Loucy (cell line): ENCODE data around the gene HTR2A.
A peak's percentile ranks its signal among the peaks of the same experiment; 100 is the strongest.

Experiments used
- H2AFZ ChIP-seq: fragments of 200-600 bp; sonication (generic); 2 replicates; pipeline ENCODE4 v1.6.0; 2016; ENCODE audit warnings: antibody characterized with exemption, mild to moderate bottlenecking, low read length, moderate library complexity
- H3F3A ChIP-seq: fragments of 200-600 bp; 2 replicates; pipeline ENCODE4 v1.6.0; 2016; ENCODE audit warnings: antibody characterized with exemption, low read depth, mild to moderate bottlenecking
- H3K27me3 ChIP-seq: fragments of 200-600 bp; sonication (generic); 2 replicates; pipeline ENCODE4 v1.6.1; 2014; ENCODE audit warnings: low read length, mild to moderate bottlenecking; ENCODE audit not compliant: insufficient read depth, poor library complexity, severe bottlenecking
- H3K36me3 ChIP-seq: fragments of 200-600 bp; sonication (generic); 2 replicates; pipeline ENCODE4 v1.6.1; 2016; ENCODE audit warnings: low read length; ENCODE audit not compliant: insufficient read depth
- H3K4me1 ChIP-seq: fragments of 200-600 bp; sonication (generic); 2 replicates; pipeline ENCODE4 v1.5.1; 2014; ENCODE audit warnings: low read length, mild to moderate bottlenecking; ENCODE audit not compliant: insufficient read depth, poor library complexity, severe bottlenecking
- H3K4me2 ChIP-seq: fragments of 200-600 bp; sonication (generic); 2 replicates; pipeline ENCODE4 v1.6.0; 2014; ENCODE audit warnings: antibody characterized with exemption, low read length, low read depth, mild to moderate bottlenecking; ENCODE audit not compliant: poor library complexity, severe bottlenecking
- H3K4me3 ChIP-seq: fragments of 200-600 bp; sonication (generic); 2 replicates; pipeline ENCODE4 v1.5.1; 2014; ENCODE audit warnings: low read length, mild to moderate bottlenecking, mixed read lengths; ENCODE audit not compliant: poor library complexity, severe bottlenecking
- H3K79me2 ChIP-seq: fragments of 200-600 bp; sonication (generic); 2 replicates; pipeline ENCODE4 v1.6.1; 2014; ENCODE audit warnings: low read length; ENCODE audit not compliant: insufficient read depth
- H3K9ac ChIP-seq: fragments of 200-600 bp; sonication (generic); 2 replicates; pipeline ENCODE4 v1.6.0; 2014; ENCODE audit warnings: mild to moderate bottlenecking, low read depth, low read length, moderate library complexity; ENCODE audit not compliant: poor library complexity, severe bottlenecking
- H3K9me2 ChIP-seq: fragments of 200-600 bp; sonication (generic); replicated peaks from 2 replicates; pipeline ENCODE4 v1.6.1; 2016; ENCODE audit warnings: low read depth, low read length, mixed read lengths
- H3K9me3 ChIP-seq: fragments of 200-600 bp; sonication (generic); 2 replicates; pipeline ENCODE4 v1.6.1; 2014; ENCODE audit warnings: mild to moderate bottlenecking, antibody characterized with exemption, low read length, low read depth; ENCODE audit not compliant: insufficient read depth
- H4K20me1 ChIP-seq: fragments of 200-600 bp; sonication (generic); 2 replicates; pipeline ENCODE4 v1.6.0; 2014; ENCODE audit warnings: antibody characterized with exemption, low read length, mild to moderate bottlenecking; ENCODE audit not compliant: insufficient read depth, poor library complexity, severe bottlenecking
- EZH2phosphoT487 ChIP-seq: fragments of 200-600 bp; IDR thresholded peaks from 2 replicates; pipeline ENCODE4 v1.6.1; 2018; ENCODE audit warnings: antibody characterized with exemption, mild to moderate bottlenecking, moderate library complexity, borderline replicate concordance
- TF ChIP-seq, protein P1 (sequence below): fragments of 200-600 bp; sonication (generic); conservative IDR thresholded peaks from 2 replicates; pipeline ENCODE4 v1.5.1; 2014; ENCODE audit warnings: mild to moderate bottlenecking, antibody characterized with exemption, low read length

HTR2A gene

DNA sequence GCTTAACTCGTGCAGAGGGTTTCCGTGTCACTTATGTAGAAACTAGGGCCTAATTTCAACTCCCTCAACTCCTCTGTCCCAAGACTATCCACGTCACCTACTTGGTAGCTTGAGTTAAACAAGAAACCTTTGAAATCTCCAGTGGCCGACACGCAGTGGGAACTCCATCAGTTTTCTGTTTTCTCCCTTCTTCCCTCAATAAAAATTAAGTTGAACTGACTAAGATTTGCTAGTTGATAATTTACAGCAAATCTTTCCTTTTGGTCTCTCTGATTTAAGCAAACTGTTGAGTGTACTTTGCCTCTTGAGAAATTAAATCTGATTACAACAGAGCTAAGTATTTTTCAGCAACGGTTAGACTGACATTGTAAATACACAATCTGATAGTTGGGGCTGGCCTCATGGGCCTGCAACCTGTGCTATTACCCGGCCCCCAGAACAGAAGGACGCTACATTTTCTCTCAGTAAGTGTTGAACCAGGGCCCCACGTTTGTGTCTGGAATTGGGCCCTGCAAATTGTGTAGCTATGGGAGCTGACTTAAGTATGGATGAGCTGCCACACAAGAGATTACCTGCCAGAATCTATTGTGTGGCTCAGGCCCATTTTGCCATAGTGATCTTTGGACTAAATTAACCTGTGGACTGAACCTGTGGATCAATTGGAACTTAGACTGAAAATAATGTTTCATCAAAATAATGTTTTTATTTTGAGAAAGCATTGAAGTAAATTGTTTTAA lies 99.2 kb downstream of the HTR2A start:
- no peaks in the 10 kb centered on the region for H3K9me3 ChIP-seq
- H3K9ac ChIP-seq: peak overlapping the region; percentile 92
- peak overlapping the region; percentile 98 for H2AFZ ChIP-seq

GRCh38 chr13:46796515-46797474 lies 100.1 kb downstream of the HTR2A start, which contains the start of gene ESD:
Gene ESD, minus strand, starts transcription at chr13:46797161. Its CDS starts 5,748 bp downstream, at chr13:46791413.
- Histone ChIP-seq H4K20me1 (no peaks in the 10 kb centered on the region), H3K36me3 (no peaks in the 10 kb centered on the region), H2AFZ (peak within 1 kb of the TSS; percentile 98), H3K9ac (peak within 1 kb of the TSS; percentile 92), H3K9me3 (no peaks in the 10 kb centered on the region), H3K79me2 (peaks cover 14% of the 10 kb centered on the region; the same call in 1 of the 2 replicates), H3K4me2 (peak within 1 kb of the TSS; percentile 75), H3F3A (no peaks in the 10 kb centered on the region), H3K9me2 (no peaks in the 10 kb centered on the region), H3K4me1 (peaks cover 31% of the 10 kb centered on the region), H3K27me3 (no peaks in the 10 kb centered on the region), H3K4me3 (peak within 1 kb of the TSS; percentile 94)
- no peak for TF ChIP-seq EZH2phosphoT487
- TF ChIP-seq, protein P1, sequence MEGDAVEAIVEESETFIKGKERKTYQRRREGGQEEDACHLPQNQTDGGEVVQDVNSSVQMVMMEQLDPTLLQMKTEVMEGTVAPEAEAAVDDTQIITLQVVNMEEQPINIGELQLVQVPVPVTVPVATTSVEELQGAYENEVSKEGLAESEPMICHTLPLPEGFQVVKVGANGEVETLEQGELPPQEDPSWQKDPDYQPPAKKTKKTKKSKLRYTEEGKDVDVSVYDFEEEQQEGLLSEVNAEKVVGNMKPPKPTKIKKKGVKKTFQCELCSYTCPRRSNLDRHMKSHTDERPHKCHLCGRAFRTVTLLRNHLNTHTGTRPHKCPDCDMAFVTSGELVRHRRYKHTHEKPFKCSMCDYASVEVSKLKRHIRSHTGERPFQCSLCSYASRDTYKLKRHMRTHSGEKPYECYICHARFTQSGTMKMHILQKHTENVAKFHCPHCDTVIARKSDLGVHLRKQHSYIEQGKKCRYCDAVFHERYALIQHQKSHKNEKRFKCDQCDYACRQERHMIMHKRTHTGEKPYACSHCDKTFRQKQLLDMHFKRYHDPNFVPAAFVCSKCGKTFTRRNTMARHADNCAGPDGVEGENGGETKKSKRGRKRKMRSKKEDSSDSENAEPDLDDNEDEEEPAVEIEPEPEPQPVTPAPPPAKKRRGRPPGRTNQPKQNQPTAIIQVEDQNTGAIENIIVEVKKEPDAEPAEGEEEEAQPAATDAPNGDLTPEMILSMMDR: no peak

More for the DNA sequence above, 99.2 kb downstream of the HTR2A start:
- no peaks in the 10 kb centered on the region for H3K9me2 ChIP-seq
- no peak for TF ChIP-seq EZH2phosphoT487
- TF ChIP-seq, protein P1: no peak
- peaks cover 31% of the 10 kb centered on the region for H3K4me1 ChIP-seq
- H3F3A ChIP-seq: no peaks in the 10 kb centered on the region
- no peaks in the 10 kb centered on the region for H3K27me3 ChIP-seq
- H4K20me1 ChIP-seq: no peaks in the 10 kb centered on the region
- peaks cover 14% of the 10 kb centered on the region; the same call in 1 of the 2 replicates for H3K79me2 ChIP-seq
- no peaks in the 10 kb centered on the region for H3K36me3 ChIP-seq
- H3K4me3 ChIP-seq: peak overlapping the region; percentile 94
- peak overlapping the region; percentile 75 for H3K4me2 ChIP-seq

DNA sequence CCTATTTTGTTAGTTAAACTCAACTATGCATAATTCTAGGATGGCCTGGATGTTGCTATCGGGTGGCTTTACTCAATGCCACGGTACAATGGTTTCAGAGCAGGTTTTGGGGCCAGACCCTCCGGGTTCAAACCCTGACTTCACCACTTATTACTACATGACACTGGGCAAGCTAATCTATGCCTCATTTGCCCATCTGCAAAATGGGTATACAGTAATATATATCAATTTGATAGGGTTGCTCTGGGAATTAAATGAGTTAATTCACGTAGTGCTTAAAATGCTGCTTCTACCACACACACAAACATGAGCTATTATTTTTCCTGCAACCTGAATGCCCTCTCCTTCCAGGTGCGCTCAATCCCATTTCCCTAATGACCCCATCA lies 100.7 kb downstream of the HTR2A start:
- TF ChIP-seq, protein P1: no peak
- no peak for TF ChIP-seq EZH2phosphoT487
- peaks cover 31% of the 10 kb centered on the region for H3K4me1 ChIP-seq
- no peaks in the 10 kb centered on the region for H4K20me1 ChIP-seq
- H3K9me2 ChIP-seq: no peaks in the 10 kb centered on the region
- peaks cover 14% of the 10 kb centered on the region; the same call in 1 of the 2 replicates for H3K79me2 ChIP-seq
- H3K9ac ChIP-seq: peak overlapping the region; percentile 92
- H3K4me3 ChIP-seq: peak overlapping the region; percentile 94
- H3F3A ChIP-seq: no peaks in the 10 kb centered on the region
- H2AFZ ChIP-seq: peak overlapping the region; percentile 98
- H3K27me3 ChIP-seq: no peaks in the 10 kb centered on the region
- H3K9me3 ChIP-seq: no peaks in the 10 kb centered on the region
- no peaks in the 10 kb centered on the region for H3K36me3 ChIP-seq
- peak overlapping the region; percentile 75 for H3K4me2 ChIP-seq
